ENCODE data around the gene KLK10. TPM values are rescaled to one million over a fixed set of nuclear protein-coding genes. Genes with fewer than 3 reads are reported as not detected.

Gene KLK10
- total RNA-seq, 1 experiment from 2014 or later, result 33.6 TPM

DNA sequence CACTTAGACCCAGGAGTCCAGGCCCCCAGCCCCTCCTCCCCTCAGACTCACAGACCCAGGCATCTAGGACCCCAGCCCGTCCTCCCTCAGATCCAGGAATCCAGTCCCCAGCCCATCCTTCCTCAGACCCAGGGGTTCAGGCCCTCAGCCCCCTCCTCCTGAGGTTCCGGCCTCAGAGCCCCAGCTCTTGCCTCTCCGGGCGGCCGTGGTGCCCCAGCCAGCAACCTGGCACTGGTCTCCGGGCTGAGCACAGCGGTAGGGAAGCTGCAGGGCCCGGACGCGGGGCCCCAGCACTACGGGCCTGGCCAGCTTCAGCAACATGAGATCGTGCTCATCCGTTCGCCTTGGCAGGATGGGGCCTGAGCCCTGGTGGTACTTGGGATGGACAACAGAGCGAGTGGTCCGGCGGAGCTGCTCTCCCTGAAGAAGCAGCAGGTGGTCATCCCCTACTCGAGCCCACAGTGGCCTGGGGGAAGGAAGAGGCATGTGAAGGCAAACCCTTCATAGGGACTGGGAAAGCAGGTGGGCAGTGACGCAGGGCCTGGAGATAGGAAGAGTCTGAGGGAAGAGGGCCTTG, 3.7 kb downstream of the KLK10 start:
- Histone ChIP-seq H4K20me1 (ENCODE audit: insufficient read depth) (no peaks in the 10 kb centered on the region), H3K27me3 (ENCODE audit: insufficient read depth, low read length) (no peaks in the 10 kb centered on the region), H3K4me3 (replicated peaks in 1 of 2; ENCODE audit: low read depth in 1 of 2, low read length in 2 of 2) (no peak overlapping the region), H3K27ac (ENCODE audit: low read depth, low read length) (no peak overlapping the region; the same call in 1 of the 2 replicates), H3K4me2 (ENCODE audit: low read length) (peak overlapping the region; percentile 13; the same call in 1 of the 2 replicates), H3K9me3 (ENCODE audit: control insufficient read depth in 1 of 2, insufficient read depth in 1 of 2, low read depth in 1 of 2, low read length in 2 of 2) (no peaks in the 10 kb centered on the region), H3K9me2 (ENCODE audit: insufficient read depth) (no peaks in the 10 kb centered on the region), H3K9ac (ENCODE audit: low read length) (no peak overlapping the region), H3K4me1 (ENCODE audit: control insufficient read depth in 1 of 2, insufficient read depth in 2 of 2, low read length in 2 of 2) (peaks cover 14 to 63% of the 10 kb centered on the region in 2 experiments), H2AFZ (ENCODE audit: low read depth, low read length, poor library complexity, severe bottlenecking) (no peak overlapping the region), H3K36me3 (ENCODE audit: control insufficient read depth in 1 of 2, insufficient read depth in 2 of 2, low read length in 2 of 2) (no peaks in the 10 kb centered on the region), H3K79me2 (ENCODE audit: insufficient read depth, low read length) (no peaks in the 10 kb centered on the region)
- no peak for ATAC-seq
- no peak for DNase-seq (ENCODE audit: low read depth, low spot score)
- ChIA-PET CTCF (interaction anchor here (0.7 to 7.3 kb wide), 3 partner anchors 46 to 93 kb away, joined by 3 to 140 read pairs (median 27); no protein-coding TSS in a partner anchor), RAD21 (ENCODE audit: low non-redundant PET in 1 of 2, low total read pairs in 2 of 2, uncharacterized antibody in 2 of 2, unreplicated experiment in 2 of 2) (interaction anchor here in 1 of 2 experiments (1.2 to 1.8 kb wide), 2 partner anchors 82 to 93 kb away, joined by 3 to 4 read pairs; no protein-coding TSS in a partner anchor), POLR2A (no interaction called here)
- intact Hi-C loops (cut with micrococcal nuclease), result loop anchor here (1.0 to 2.0 kb wide), 2 partner anchors 47 to 83 kb away; partner anchors contain the start of gene KLK6
- BruUV-seq (replicated peaks), result no TSS peak
- TF ChIP-seq EGR1 (IDR thresholded peaks at IDR 0.05; ENCODE audit: low read depth) (no peak), RAD21 (IDR thresholded peaks at IDR 0.05; ENCODE audit: low read depth) (no peak), POLR2AphosphoS5 (IDR thresholded peaks at IDR 0.05; ENCODE audit: low read depth, low read length) (no peak), SP1 (IDR thresholded peaks at IDR 0.05; ENCODE audit: low read depth) (no peak), POLR2A (IDR thresholded peaks at IDR 0.05; ENCODE audit: borderline replicate concordance, extremely low read depth, insufficient read depth, insufficient read length) (no peak), JUND (IDR thresholded peaks at IDR 0.05) (no peak), FOSL1 (IDR thresholded peaks at IDR 0.05; ENCODE audit: low read depth) (no peak), ELF1 (IDR thresholded peaks at IDR 0.05; ENCODE audit: borderline replicate concordance, low read depth) (no peak), EZH2phosphoT487 (IDR thresholded peaks at IDR 0.05; ENCODE audit: borderline replicate concordance) (no peak), CBX3 (IDR thresholded peaks at IDR 0.05; ENCODE audit: low read depth) (no peak), EZH2 (IDR thresholded peaks at IDR 0.05) (no peak), ZNF274 (IDR thresholded peaks at IDR 0.05; ENCODE audit: low read depth, low read length) (no peak)
- TF ChIP-seq, protein P1, sequence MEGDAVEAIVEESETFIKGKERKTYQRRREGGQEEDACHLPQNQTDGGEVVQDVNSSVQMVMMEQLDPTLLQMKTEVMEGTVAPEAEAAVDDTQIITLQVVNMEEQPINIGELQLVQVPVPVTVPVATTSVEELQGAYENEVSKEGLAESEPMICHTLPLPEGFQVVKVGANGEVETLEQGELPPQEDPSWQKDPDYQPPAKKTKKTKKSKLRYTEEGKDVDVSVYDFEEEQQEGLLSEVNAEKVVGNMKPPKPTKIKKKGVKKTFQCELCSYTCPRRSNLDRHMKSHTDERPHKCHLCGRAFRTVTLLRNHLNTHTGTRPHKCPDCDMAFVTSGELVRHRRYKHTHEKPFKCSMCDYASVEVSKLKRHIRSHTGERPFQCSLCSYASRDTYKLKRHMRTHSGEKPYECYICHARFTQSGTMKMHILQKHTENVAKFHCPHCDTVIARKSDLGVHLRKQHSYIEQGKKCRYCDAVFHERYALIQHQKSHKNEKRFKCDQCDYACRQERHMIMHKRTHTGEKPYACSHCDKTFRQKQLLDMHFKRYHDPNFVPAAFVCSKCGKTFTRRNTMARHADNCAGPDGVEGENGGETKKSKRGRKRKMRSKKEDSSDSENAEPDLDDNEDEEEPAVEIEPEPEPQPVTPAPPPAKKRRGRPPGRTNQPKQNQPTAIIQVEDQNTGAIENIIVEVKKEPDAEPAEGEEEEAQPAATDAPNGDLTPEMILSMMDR (IDR thresholded peaks at IDR 0.05 in 2 of 3, conservative IDR thresholded peaks at IDR 0.05 in 1 of 3; ENCODE audit: borderline replicate concordance in 1 of 3, insufficient read depth in 1 of 3, low read depth in 2 of 3, low read length in 2 of 3), result no peak
- TF ChIP-seq, protein P2, sequence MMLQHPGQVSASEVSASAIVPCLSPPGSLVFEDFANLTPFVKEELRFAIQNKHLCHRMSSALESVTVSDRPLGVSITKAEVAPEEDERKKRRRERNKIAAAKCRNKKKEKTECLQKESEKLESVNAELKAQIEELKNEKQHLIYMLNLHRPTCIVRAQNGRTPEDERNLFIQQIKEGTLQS (IDR thresholded peaks at IDR 0.05), result no peak
- TF ChIP-seq, protein P3, sequence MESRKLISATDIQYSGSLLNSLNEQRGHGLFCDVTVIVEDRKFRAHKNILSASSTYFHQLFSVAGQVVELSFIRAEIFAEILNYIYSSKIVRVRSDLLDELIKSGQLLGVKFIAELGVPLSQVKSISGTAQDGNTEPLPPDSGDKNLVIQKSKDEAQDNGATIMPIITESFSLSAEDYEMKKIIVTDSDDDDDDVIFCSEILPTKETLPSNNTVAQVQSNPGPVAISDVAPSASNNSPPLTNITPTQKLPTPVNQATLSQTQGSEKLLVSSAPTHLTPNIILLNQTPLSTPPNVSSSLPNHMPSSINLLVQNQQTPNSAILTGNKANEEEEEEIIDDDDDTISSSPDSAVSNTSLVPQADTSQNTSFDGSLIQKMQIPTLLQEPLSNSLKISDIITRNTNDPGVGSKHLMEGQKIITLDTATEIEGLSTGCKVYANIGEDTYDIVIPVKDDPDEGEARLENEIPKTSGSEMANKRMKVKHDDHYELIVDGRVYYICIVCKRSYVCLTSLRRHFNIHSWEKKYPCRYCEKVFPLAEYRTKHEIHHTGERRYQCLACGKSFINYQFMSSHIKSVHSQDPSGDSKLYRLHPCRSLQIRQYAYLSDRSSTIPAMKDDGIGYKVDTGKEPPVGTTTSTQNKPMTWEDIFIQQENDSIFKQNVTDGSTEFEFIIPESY (IDR thresholded peaks at IDR 0.05; ENCODE audit: extremely low read depth, insufficient replicate concordance, low read length), result no peak
- TF ChIP-seq, protein P4, sequence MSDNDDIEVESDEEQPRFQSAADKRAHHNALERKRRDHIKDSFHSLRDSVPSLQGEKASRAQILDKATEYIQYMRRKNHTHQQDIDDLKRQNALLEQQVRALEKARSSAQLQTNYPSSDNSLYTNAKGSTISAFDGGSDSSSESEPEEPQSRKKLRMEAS (IDR thresholded peaks at IDR 0.05), result no peak
- TF ChIP-seq, protein P5, sequence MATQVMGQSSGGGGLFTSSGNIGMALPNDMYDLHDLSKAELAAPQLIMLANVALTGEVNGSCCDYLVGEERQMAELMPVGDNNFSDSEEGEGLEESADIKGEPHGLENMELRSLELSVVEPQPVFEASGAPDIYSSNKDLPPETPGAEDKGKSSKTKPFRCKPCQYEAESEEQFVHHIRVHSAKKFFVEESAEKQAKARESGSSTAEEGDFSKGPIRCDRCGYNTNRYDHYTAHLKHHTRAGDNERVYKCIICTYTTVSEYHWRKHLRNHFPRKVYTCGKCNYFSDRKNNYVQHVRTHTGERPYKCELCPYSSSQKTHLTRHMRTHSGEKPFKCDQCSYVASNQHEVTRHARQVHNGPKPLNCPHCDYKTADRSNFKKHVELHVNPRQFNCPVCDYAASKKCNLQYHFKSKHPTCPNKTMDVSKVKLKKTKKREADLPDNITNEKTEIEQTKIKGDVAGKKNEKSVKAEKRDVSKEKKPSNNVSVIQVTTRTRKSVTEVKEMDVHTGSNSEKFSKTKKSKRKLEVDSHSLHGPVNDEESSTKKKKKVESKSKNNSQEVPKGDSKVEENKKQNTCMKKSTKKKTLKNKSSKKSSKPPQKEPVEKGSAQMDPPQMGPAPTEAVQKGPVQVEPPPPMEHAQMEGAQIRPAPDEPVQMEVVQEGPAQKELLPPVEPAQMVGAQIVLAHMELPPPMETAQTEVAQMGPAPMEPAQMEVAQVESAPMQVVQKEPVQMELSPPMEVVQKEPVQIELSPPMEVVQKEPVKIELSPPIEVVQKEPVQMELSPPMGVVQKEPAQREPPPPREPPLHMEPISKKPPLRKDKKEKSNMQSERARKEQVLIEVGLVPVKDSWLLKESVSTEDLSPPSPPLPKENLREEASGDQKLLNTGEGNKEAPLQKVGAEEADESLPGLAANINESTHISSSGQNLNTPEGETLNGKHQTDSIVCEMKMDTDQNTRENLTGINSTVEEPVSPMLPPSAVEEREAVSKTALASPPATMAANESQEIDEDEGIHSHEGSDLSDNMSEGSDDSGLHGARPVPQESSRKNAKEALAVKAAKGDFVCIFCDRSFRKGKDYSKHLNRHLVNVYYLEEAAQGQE (IDR thresholded peaks at IDR 0.05; ENCODE audit: low read depth), result no peak
